HG03095 (cell line): ENCODE data around the gene SIPA1L2.

Source experiments
- ATAC-seq: cut with Tn5 transposase; IDR thresholded peaks from one replicate; pipeline ENCODE4 v1.9.1; 2021; ENCODE audit warnings: moderate library complexity; ENCODE audit not compliant: unreplicated experiment

Gene SIPA1L2

GRCh38 chr1:232593717-232594502 lies 36.0 kb downstream of the SIPA1L2 start:
- ATAC-seq = no peak

DNA sequence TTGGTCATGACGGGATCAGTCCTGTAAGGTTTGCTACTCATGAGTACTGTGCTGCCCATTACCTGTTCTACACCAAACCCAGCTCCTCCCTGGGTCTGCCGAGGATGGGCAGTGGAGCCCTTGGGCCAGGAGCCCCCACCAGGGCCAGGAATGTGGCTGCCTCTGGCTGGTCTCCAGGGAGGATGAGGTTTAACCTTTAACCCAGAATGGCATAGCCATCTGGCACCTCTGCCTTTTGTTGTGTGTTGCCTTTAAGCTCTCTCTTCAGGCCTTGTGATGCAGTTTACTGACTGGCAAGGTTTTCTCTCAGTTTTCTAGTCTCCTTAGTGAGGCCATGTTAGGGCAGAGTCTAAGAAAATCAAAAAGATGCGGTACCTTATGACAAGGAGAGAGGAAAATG lies 38.6 kb downstream of the SIPA1L2 start:
- no peak for ATAC-seq

- ATAC-seq = peak; percentile 83
These were observed 39.2 kb downstream of the SIPA1L2 start for GRCh38 chr1:232590744-232591082.

- peak; percentile 25 for ATAC-seq
These were observed 39.9 kb downstream of the SIPA1L2 start for GRCh38 chr1:232589812-232590743.

DNA sequence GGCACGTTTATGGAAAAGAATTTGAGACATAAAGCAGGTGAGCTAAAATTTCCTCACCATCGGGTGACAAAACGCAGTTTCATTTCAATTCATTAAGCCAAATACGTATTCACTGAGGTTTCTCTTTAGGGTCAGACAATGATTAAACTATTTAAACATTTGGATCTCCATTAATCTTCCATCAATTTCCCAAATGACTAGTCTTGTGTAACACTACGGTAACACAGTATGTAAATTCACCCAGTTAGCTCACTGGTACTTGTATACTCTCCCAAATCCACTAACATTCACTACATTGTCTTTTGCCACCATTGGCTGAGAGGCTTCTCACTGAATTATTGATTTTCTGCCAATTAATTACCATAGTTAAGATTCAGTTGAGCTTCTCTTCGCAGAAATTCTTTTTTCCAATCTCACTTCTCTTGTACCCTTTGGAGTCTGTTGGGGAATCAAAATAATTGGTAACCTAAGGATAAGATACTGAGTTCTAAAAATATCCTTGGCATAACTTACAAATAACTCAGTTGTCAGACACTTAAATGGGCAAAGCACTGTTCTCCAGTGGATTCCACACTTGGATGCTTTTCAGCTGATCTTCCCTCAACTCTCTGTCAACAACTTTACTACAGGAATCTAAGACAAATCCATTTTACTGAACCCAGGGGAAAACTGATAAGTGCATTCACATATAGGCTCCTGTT lies 40.7 kb downstream of the SIPA1L2 start:
- no peak for ATAC-seq

- no peak for ATAC-seq
These were observed 42.6 kb downstream of the SIPA1L2 start for GRCh38 chr1:232587141-232588008.

- ATAC-seq = no peak
These were observed 43.3 kb downstream of the SIPA1L2 start for GRCh38 chr1:232586679-232587078.

- no peak for ATAC-seq
These were observed 44.4 kb downstream of the SIPA1L2 start for GRCh38 chr1:232585486-232585885.

GRCh38 chr1:232581932-232582331 lies 48.0 kb downstream of the SIPA1L2 start:
- ATAC-seq = no peak
